ENCODE measurements around the gene MCHR1. TPM values are rescaled to one million over a fixed set of nuclear protein-coding genes. Genes with fewer than 3 reads are reported as not detected.

Gene MCHR1
- total and polyA plus RNA-seq, 2 of the 4 experiments (the other 2 are of a cell fraction), result 1.4 to 3.2 TPM

DNA sequence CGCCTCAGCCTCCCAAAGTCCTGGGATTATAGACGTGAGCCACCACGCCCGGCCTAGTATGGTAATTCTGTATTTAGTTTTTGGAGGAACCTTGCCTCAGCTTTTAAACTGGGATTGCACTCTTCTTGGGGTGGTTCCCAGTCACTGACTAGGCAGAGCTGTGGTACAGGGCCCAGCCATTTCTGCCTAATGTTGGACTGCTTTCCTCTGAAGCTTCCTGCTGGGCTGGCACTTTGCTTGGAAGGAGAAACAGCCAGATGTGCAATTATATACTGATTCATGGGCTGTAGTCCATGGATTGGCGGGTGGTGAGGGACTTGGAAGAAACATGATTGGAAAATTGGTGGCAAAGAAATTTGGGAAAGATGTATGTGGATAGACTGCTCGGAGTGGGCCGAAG is 17.6 kb upstream of the MCHR1 start:
- no peak overlapping the region for H2BK120ac ChIP-seq (ENCODE audit: low read depth, low read length)
- H3K56ac ChIP-seq (ENCODE audit: extremely low read depth, insufficient read depth, low read length), result no peak overlapping the region
- H3K79me1 ChIP-seq (ENCODE audit: low read depth in 1 of 2, low read length in 2 of 2), result no peaks in the 10 kb centered on the region
- H3K4me3 ChIP-seq (ENCODE audit: insufficient read depth, low read depth, low read length), result no peak overlapping the region
- no peaks in the 10 kb centered on the region for H3K27me3 ChIP-seq (ENCODE audit: control insufficient read depth, insufficient read depth, low read length)
- H3K9ac ChIP-seq (ENCODE audit: low read depth, low read length), result no peak overlapping the region
- no peak overlapping the region for H4K8ac ChIP-seq (ENCODE audit: low read depth in 2 of 2, low read length in 2 of 2)
- no peak overlapping the region for H4K5ac ChIP-seq (ENCODE audit: low read depth, low read length)
- H3K36me3 ChIP-seq (ENCODE audit: control insufficient read depth, insufficient read depth, low read length), result no peaks in the 10 kb centered on the region
- H3K18ac ChIP-seq (ENCODE audit: low read depth, low read length), result no peak overlapping the region
- no peak overlapping the region for H2AK5ac ChIP-seq (ENCODE audit: low read depth, low read length)
- no peaks in the 10 kb centered on the region for H4K20me1 ChIP-seq (ENCODE audit: insufficient read depth, low read length)
- H4K91ac ChIP-seq (ENCODE audit: insufficient read depth, low read depth, low read length), result no peak overlapping the region
- no peak overlapping the region for H2AK9ac ChIP-seq (replicated peaks; ENCODE audit: low read depth, low read length, poor library complexity)
- intact Hi-C loops (cut with micrococcal nuclease), result no loop called here
- no peak overlapping the region for H2BK20ac ChIP-seq (ENCODE audit: low read depth, low read length)
- WGBS, 2 experiments (ENCODE audit: extremely low coverage in 2 of 2, insufficient read length in 1 of 2), result 44% methylated on average over 1 of the region's 7 CpGs; no CpG with 5 or more reads in 1 of the 2 experiments
- H2AFZ ChIP-seq (replicated peaks; ENCODE audit: low read length, poor library complexity), result no peak overlapping the region
- dilution Hi-C loops (cut with HindIII; ENCODE audit: low sequenced_read_pairs, unreplicated experiment), result no loop called here
- H3K4me1 ChIP-seq (ENCODE audit: control insufficient read depth, insufficient read depth, low read length), result peaks cover 13% of the 10 kb centered on the region
- in situ Hi-C loops (cut with MboI; ENCODE audit: low sequenced_read_pairs), result no loop called here
- no peak overlapping the region for H3K27ac ChIP-seq (ENCODE audit: insufficient read depth, low read length)
- H2BK5ac ChIP-seq (ENCODE audit: low read depth, low read length, poor library complexity, severe bottlenecking), result no peak overlapping the region
- no peak overlapping the region for H3K4me2 ChIP-seq (ENCODE audit: low read depth, low read length)
- TF ChIP-seq NFE2L2 (IDR thresholded peaks at IDR 0.05; ENCODE audit: low read depth, low read length) (no peak), CEBPB (IDR thresholded peaks at IDR 0.05; ENCODE audit: low read depth, low read length) (no peak), POLR2A (IDR thresholded peaks at IDR 0.05; ENCODE audit: low read depth, low read length) (no peak), SMC3 (IDR thresholded peaks at IDR 0.05; ENCODE audit: low read depth, low read length) (no peak), RAD21 (IDR thresholded peaks at IDR 0.05; ENCODE audit: low read length) (no peak), MAZ (IDR thresholded peaks at IDR 0.05; ENCODE audit: borderline replicate concordance, low read depth, low read length) (no peak), FOS (IDR thresholded peaks at IDR 0.05; ENCODE audit: low read depth, low read length) (no peak), MXI1 (IDR thresholded peaks at IDR 0.05; ENCODE audit: borderline replicate concordance, low read depth, low read length) (no peak), RCOR1 (IDR thresholded peaks at IDR 0.05; ENCODE audit: insufficient replicate concordance, low read length) (no peak), MAFK (IDR thresholded peaks at IDR 0.05; ENCODE audit: low read depth, low read length) (no peak)
- TF ChIP-seq, protein P1, sequence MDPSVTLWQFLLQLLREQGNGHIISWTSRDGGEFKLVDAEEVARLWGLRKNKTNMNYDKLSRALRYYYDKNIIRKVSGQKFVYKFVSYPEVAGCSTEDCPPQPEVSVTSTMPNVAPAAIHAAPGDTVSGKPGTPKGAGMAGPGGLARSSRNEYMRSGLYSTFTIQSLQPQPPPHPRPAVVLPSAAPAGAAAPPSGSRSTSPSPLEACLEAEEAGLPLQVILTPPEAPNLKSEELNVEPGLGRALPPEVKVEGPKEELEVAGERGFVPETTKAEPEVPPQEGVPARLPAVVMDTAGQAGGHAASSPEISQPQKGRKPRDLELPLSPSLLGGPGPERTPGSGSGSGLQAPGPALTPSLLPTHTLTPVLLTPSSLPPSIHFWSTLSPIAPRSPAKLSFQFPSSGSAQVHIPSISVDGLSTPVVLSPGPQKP (IDR thresholded peaks at IDR 0.05; ENCODE audit: borderline replicate concordance, low read depth, low read length), result no peak
- TF ChIP-seq, protein P2, sequence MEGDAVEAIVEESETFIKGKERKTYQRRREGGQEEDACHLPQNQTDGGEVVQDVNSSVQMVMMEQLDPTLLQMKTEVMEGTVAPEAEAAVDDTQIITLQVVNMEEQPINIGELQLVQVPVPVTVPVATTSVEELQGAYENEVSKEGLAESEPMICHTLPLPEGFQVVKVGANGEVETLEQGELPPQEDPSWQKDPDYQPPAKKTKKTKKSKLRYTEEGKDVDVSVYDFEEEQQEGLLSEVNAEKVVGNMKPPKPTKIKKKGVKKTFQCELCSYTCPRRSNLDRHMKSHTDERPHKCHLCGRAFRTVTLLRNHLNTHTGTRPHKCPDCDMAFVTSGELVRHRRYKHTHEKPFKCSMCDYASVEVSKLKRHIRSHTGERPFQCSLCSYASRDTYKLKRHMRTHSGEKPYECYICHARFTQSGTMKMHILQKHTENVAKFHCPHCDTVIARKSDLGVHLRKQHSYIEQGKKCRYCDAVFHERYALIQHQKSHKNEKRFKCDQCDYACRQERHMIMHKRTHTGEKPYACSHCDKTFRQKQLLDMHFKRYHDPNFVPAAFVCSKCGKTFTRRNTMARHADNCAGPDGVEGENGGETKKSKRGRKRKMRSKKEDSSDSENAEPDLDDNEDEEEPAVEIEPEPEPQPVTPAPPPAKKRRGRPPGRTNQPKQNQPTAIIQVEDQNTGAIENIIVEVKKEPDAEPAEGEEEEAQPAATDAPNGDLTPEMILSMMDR (conservative IDR thresholded peaks at IDR 0.05; ENCODE audit: low read depth, low read length), result no peak
- TF ChIP-seq, protein P3, sequence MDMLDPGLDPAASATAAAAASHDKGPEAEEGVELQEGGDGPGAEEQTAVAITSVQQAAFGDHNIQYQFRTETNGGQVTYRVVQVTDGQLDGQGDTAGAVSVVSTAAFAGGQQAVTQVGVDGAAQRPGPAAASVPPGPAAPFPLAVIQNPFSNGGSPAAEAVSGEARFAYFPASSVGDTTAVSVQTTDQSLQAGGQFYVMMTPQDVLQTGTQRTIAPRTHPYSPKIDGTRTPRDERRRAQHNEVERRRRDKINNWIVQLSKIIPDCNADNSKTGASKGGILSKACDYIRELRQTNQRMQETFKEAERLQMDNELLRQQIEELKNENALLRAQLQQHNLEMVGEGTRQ (IDR thresholded peaks at IDR 0.05; ENCODE audit: low read depth, low read length), result no peak
- ATAC-seq (ENCODE audit: low read depth), result no peak
- no peak overlapping the region for H3K23ac ChIP-seq (ENCODE audit: low read depth, low read length)
- H3K14ac ChIP-seq (replicated peaks; ENCODE audit: low read depth, low read length), result no peak overlapping the region
- ChIA-PET CTCF (no interaction called here), POLR2A (ENCODE audit: unreplicated experiment) (no interaction called here)
- H3K4ac ChIP-seq (ENCODE audit: low read depth, low read length), result no peak overlapping the region
- H3K9me1 ChIP-seq (ENCODE audit: insufficient read depth, low read length), result peaks cover 4% of the 10 kb centered on the region; the same call in 1 of the 2 replicates
- H3K9me3 ChIP-seq (ENCODE audit: control insufficient read depth, insufficient read depth, low read length), result no peaks in the 10 kb centered on the region
- no TSS peak for BruUV-seq (replicated peaks)
- no peak overlapping the region for H2BK15ac ChIP-seq (ENCODE audit: low read depth, low read length)
- DNase-seq, result no peak
